GM19025 (cell line): ENCODE measurements around the gene COL2A1.

Source experiments
- ATAC-seq: cut with Tn5 transposase; IDR thresholded peaks from one replicate; pipeline ENCODE4 v1.9.1; 2021; ENCODE audit warnings: mild to moderate bottlenecking, low read depth, moderate library complexity; ENCODE audit not compliant: unreplicated experiment

The COL2A1 gene

DNA sequence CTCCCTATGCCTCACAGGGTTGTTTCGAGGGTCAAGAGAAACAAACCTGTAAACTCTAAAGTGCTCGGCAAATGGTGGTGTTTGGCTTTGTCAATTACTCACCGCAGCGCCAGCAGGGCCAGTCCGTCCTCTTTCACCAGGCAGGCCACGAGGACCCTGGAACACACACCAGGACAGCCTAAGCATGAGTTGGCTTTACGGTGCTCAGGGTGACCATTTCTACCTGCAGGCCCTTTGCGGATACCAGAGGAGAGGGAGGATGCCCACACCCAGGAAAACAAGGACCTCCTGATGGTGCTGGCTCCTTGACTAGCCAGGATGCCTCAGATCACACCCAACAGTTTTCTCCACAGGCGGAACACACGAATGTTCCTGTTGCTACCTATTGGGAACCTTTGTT lies 11.5 kb downstream of the COL2A1 start:
- no peak for ATAC-seq

DNA sequence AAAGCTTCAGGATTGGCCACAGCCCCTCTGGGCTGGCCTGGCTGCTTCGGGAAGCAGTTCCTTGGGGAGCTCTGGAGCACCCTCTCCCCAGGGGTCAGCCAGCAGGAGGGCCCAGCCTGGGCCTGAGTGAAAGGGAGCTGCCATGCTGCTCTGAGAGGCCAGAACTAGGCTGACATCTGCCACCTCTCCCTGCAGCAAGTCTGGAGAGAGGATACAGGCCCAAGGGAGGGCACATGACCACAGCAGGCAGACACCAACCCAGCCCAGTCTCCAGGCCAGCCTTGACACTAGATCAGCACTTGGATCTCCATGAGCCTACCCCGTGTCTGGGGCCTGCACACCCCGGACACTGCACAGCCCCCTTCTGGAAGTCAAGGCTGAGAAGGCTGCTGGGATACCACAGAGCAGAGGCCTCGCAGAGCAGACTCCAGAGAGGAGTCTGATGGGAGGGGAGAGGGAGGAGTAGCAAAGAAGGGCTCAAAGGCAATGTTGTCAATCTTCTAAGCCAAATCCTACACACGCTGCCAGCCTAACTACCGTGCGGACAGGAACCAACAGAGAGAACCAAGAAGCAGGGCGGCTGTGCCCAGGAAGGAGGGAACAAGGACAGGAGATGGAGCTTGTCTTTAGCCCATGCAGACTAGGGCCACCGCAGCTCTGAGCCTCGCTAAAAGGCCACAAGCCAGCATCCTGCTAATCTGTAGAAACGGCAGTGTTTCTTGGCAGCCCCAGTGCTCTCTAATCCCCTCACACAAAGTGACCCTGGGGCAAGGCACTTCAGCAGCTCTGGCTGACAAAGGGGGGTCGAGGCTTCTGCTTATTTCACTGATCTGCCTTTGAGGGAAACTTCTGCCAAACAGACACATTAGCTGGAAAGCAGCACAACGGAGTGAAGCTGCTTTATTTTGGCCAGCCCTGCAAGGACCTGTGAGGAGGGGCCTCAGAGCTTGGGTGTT lies 12.9 kb downstream of the COL2A1 start:
- no peak for ATAC-seq

DNA sequence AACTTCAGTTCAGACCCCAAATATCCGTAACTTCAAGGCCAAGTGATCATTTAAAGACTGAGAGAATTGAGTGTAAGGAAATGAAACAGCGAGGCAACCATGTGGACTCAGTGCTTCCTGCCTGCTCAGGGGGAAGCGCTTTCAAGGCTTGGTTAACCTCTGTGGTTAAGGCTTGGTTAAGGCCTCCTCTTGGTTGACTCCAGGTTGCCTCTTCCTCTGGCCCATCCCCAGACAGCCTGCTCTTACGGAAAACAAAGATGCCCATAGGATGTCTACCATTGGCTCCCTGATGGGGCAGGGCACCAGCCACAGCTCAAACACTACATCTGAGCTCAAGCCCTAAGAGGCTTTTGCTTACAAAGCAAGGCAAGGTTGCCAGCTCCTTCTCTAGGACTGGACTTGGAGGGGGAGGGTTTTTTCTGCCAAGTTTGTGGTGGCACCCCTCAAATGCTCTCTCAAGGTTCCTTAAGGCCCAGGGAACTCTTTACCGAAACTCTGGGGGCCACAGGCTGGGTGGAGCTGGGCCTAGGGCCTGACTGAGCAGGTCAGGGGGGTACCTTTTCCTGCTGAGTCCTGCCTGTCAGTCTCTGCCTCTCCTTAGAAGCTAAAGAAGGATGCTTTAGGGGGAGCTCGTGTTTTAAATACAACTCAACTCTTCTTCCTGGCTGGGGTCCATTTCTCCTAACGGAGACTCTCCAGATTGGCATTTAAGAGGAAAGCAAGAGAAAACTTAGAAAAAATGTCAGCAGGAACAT lies 13.7 kb downstream of the COL2A1 start:
- ATAC-seq: peak; percentile 94

DNA sequence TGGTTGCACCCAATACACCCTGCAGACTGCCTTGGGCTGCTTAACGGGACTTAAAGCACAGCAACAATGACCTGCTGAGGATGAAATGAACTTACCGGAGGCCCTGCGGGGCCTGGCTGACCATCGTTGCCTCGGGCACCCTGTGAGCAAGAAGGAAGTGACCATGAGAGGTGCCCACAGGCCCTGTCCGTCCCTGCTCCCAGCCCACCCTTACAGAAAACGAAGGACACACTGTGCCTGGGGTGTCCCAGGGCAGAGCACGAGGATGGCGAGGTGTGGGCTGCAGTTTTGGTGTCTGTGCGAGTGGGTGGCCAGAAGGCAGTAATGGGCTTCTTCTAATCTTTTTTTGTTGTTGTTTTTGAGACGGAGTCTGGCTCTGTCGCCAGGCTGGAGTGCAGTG lies 14.6 kb downstream of the COL2A1 start:
- ATAC-seq: no peak

DNA sequence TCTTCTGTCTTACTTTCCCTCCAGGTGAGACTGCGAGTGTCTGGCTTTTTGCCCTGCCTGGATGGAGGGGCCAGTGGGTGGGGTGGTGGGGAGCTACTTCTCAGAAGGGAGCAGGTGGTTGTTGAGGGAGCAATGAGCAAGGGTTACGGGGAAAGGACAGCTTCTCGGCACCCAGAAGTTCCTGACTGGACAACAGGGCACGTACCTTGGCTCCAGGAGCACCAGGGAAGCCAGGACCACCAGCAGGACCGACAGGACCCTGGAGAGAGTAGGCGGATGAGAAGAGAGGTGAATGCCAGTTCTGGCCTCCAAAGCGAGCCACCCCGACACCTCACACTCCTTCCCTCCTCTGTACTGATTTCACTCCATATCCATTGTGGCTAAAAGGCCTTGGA lies 15.3 kb downstream of the COL2A1 start:
- ATAC-seq: no peak

DNA sequence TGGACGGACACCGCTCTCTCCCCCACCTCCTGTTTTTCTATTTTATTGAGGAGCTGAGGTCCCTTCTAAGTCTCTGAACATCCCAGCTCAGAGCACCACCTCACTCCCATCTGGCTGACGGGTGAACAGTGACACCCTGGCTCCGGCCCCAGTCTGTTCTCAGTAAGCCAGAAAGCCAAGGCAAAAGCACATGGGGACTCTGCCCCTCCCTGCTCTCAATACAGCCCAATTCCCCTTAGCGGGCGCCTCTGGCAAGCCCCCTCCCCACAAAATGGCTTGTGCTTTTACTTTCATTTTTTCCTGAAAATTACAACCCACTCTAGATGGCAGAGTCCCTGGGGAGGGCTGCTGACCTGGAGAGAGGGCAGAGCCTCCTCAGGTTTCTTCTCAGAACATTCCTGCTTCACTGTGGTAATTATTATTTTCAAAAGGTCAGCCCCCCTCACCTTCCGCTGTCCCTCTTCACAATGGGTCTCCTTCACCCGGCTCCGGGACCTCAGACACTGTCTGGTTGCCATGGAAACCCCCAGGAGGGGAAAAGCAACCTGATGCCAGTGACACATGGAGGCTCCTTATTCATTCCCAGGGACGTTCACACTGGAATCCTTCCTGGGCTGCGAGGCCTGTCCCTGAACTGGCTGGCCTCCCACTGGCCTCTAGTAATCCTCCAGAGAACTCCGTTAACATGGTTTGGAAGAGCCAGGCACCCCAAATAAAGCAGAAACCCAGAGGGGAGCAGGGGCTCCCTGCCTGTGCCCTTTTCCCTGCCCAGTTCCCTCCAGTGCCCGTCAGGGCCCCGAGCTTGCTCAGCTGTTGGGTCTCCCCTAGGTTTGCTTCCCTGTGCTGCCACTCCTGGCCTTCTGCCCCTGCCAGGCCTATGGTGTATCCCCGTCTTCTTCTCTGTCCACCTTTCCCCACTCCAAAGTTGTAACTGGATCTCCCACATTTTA lies 15.9 kb downstream of the COL2A1 start:
- no peak for ATAC-seq

DNA sequence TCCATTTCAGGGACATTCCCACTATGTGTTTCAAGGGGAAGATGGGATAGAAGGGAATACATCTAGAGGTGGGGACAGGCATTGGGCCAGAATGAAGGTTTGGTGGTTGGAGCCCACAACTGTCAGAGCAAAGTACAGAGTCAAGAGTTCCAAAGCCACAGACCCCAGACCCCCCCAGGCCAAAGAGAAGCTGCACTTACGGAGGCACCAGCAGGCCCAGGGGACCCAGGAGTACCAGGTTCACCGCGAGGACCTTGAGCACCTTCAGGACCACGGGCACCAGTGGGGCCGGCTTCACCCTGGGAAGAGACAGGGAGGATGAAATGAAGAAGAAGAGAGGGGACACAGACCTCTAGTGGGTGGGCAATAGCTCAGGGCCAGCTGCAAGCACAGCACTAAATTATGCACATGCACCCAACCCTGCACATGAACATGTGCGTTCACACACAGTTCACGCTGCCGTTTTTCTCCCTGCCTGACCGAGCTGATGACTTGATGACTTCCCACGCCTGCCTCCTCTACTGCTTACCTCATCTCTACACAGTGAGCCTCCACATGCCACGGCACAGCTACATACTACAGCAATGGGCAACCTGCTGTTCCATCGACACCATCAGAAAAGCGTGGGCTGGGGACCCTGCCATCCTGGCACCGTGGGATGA lies 16.7 kb downstream of the COL2A1 start:
- ATAC-seq: no peak

DNA sequence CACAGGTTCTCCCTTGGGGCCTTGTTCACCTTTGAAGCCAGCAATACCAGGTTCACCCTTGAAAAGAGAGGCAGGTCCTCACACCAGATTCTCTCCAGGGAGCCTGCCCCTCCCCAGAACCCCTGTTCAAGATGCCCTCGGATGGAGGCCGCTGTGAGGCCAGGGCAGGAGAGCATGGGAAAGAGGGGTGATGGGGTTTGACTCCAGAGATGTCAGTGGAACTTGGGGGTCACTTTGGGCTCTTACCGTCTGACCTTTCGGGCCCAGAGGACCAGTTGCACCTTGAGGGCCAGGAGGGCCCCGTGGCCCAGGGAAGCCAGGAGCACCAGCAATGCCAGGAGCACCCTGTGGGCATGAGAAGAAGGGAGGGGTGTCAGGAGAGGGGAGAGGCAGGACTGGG lies 17.4 kb downstream of the COL2A1 start:
- no peak for ATAC-seq

DNA sequence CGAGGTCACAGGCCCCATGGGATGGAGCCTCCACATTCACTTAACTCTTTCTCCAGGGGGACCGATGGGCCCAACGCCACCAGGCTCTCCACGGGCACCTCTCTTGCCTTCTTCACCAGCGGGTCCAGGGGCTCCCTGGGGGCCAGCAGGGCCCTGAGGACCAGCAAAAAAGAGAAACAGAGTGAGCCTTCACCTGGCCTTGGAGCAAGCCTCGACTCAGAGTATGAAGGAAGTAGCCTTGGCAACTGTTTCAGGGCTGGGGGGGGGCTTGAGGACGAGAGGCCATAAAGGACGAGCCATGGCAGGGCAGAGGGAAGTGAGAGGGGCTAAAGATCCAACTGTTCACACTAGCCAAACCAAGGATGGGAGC lies 18.0 kb downstream of the COL2A1 start:
- no peak for ATAC-seq

DNA sequence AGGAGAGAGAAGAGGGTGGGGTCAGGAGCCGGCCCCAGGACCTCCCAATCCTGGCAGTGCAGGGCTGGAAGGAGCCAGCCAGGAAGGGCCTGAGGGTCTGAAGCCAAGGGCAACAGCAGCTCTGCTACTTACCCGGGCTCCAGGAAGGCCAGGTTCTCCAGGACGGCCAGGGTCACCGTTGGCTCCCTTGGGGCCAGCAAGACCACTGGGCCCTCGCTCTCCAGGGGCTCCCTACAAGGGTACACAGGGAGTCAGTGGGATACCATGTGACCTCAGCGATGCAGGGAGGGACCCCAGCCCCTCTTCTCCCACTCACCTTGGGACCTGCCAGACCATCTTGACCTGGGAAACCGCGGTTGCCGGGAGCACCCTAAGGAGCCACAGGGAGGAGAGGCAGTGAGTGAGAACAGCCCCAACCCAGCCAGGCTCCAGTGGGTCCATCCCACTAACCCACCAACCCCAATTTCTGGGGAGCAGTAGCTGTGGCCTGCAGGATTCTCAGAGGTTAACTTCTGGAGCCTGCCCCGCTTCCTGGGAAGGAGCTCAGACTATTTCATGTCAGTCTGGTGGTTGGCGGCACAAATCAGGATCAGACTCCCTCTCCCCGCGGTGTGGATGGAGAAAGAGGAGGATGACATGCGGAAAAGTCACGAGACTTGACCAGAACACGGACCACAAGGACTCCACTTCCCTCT lies 18.5 kb downstream of the COL2A1 start:
- no peak for ATAC-seq

DNA sequence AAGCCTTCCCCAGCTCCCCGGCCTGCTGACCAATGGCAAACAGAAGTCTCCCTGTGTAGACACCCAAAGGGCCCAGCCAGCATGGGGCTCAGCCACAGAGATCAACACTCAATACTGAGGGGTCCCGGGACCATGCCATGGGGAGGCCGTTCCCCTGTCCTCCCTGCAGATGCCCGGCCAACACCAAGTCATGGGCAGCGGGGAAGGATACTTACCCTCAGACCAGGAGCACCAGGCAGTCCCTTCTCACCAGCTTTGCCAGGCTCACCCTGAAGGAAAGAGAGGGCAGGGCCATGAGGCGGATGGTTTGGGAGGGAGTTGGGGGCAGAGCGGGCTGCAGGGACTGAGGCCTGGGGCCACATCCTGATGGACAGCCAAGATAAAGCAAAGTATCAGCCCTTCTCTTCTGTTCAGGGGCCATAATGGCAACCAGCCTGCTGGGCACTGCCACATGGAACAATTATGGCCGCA lies 19.9 kb downstream of the COL2A1 start:
- no peak for ATAC-seq

DNA sequence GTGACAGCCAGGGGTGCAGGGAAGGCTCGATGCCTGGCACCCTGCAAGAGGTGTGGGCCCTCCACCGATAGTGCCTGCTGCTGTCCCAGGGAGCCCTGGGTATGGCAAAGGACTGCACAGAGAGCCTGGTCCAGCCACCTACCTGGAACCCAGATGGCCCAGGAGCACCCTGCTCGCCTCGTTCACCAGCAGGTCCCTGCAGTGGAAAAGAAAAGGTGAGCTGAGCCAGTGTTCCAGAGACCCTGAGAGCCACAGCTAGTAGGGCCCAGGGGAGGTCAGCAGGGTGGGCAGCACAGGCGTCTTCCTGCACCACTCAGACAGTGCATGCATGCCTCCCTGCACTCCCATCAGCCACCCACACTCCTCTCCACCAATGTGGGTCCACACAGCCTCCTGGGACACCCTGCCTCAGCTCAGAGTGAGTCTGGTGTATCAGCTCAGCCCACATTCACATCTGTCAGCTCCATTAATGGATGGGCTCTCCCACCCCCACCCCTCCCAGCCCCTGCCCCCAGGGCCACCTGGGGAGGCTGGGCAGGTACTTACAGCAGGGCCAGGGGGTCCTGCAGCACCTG lies 20.6 kb downstream of the COL2A1 start:
- no peak for ATAC-seq

DNA sequence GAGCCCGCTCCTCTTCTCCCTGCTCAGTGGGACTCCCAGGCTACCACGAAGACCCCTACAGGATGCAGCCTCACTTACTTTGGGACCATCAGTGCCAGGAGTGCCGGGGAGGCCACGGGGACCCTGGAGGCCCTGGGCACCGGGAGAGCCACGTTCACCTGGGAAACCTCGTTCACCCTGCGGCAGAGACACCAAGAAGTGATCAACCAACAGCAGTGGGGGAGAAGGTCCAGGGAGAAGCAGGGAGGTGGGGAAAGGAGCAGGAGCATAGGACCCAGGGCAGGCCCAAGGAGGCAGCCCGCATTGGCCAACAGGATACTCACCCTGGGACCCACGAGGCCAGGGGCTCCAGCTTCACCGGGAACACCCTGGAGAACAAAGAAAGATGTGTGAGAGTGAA lies 21.5 kb downstream of the COL2A1 start:
- no peak for ATAC-seq

DNA sequence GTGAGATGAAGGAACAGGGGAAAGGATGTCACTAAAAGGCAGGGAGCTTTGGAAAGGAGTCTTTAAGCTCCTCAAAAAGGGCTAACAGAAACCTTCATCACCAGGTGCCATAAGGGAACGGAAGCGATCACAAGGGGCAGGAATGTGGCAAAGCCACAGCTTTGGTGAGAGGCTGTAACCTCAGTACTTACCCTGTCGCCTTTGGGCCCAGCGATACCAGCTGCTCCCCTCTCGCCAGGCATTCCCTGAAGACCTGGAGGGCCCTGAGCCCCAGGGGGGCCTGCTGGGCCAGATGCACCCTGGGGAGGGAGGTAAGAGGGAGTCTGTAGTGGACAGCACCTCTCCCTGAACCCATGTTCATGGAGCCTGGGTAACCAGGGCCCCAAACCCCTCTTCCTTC lies 22.0 kb downstream of the COL2A1 start:
- no peak for ATAC-seq

DNA sequence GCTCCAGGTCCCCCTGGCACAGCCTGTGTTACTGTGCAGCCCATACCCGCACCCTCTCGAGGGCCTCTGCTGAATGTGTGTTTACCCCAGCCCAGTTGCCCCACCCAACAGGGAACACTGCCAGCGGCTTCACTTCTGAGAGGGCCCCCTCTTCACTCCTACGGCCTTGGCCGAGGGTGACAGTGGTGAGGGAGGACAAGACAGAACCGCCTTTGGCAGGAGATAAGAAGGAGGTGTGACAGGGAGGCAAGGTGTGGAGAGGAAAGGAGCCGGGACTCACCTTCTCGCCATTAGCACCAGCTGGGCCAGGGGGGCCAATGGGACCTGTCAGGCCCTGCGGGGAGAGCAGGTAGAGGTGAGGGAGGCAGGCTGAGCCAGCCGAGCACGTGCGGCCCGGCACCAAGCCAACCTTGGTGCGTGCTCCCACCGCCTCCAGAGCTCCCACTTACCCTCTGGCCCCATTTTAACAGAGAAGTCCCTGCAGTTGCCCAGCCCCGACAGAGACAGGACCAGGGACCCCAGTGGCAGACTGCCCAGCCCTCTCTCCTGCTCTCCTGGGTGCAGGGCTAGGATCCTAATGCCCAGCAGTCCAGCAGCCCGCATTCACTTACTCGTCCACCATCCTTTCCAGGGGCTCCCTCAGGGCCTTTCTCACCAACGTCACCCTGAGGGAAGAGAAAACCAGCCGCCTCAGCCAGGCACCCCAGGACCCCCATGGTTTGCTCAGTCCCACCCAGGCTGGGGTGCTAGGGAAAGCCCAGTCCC lies 22.6 kb downstream of the COL2A1 start:
- no peak for ATAC-seq

DNA sequence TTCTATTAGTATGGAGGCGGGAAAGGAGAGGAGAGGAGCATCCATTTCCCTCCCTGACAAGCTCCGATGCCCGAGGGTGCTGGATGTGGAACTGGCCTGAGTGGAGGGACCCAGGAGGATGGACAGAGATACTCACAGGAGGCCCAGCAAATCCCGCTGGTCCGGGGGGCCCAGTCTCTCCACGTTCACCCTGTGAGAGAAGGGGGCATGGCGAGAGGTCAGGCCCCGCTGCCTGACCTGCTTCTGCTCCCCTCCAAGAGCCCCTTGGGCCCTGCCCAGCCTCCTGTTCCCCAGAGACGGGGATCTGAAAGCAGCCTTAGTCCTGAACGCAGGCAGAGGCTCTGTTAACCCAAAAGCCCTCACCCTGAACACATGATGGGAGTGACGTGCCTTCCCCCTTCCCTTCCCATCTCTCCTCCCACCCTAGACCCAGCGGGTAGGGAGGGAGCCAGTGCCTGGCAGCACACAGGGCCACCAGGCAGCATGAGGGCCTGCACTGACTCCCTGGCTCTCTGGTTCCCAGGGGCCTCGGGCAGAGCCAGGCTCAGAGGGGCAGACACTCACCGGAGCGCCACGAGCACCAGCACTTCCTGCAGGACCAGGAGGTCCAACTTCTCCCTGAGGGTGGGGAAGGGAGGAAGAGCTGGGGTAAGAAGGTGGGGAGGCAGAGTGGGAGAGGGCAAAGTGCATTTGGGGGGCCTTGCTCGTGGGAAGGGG lies 23.3 kb downstream of the COL2A1 start:
- ATAC-seq: no peak

DNA sequence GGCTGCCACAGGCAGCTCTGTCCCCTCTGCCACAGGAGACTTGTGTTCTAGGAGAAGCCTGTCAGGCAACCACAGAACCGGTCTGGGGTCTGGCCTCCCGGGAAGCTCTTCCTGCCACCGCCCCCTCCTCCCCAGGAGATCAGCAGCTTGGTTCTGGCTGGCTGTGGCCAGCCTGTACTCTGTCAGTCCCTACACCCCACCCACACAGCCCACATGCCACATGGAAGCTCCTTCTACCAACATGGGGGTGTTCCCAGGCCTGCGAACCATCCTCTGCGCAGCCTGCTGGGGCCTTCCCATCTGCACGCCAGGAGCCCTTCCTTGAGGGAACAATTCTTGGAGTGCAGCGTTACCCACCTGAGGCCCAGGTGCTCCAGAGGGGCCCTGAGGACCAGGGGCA lies 24.1 kb downstream of the COL2A1 start:
- no peak for ATAC-seq

DNA sequence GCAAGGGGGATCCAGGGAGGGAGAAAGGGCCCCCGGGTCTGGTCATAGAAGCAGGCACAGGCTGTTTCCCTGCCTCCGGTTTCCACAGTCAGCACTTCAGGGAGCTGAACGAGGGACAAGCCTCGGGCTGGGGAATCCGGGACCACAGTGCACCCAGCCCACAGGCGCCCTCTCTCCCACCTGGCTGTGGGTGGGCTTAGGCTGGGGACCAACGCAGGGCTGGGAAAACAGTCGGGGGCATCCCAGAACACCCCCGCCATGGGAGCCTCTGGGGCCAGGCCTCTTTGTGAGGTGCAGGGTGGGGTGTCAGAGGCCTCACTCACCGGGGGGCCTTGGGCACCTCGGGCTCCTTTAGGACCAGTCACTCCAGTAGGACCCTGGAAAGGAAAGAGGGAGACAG lies 24.6 kb downstream of the COL2A1 start:
- no peak for ATAC-seq
